Inflammatory macrophage treated with lipopolysaccharide for 1 hour (primary cell): ENCODE data around the gene SELENON.

Experiments used
- DNase-seq, 2 donors: peaks; one replicate each; pipeline ENCODE4 v3.0.0-alpha.2; 2020 to 2022

Gene SELENON

DNA sequence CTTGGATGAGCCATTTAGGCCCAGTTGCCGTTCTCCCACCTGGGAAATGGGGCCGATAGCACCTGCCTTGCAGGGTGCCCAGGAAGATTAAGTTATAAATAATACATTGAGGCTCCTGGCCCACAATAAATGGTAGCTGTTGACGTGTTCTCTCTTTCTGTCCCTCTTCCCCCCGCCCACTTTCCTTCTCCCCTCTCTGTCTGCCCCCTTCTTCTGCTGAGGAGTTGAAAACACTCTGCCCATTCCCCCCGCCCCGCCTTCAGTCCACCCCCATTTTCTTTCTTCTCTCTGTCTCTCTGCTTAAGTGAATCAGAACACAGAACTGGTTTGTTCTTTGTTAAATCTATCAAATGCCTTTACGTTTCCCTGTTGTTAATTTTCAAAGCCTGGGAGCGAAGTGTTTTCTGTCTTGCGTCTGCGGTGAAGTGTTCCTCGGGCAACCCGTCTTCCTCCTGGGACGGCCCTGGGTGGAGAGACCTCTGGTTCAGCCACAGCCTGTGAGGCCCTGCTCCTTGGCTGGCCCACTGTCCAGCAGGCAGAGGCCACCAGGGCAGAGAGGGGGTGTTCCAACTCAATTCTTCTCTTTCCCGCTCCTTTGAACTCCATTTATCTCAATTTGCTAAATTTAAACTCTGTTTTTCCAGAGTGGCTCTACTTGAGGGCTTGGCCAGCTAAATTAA is 29.3 kb upstream of the SELENON start:
- no peak for DNase-seq

DNA sequence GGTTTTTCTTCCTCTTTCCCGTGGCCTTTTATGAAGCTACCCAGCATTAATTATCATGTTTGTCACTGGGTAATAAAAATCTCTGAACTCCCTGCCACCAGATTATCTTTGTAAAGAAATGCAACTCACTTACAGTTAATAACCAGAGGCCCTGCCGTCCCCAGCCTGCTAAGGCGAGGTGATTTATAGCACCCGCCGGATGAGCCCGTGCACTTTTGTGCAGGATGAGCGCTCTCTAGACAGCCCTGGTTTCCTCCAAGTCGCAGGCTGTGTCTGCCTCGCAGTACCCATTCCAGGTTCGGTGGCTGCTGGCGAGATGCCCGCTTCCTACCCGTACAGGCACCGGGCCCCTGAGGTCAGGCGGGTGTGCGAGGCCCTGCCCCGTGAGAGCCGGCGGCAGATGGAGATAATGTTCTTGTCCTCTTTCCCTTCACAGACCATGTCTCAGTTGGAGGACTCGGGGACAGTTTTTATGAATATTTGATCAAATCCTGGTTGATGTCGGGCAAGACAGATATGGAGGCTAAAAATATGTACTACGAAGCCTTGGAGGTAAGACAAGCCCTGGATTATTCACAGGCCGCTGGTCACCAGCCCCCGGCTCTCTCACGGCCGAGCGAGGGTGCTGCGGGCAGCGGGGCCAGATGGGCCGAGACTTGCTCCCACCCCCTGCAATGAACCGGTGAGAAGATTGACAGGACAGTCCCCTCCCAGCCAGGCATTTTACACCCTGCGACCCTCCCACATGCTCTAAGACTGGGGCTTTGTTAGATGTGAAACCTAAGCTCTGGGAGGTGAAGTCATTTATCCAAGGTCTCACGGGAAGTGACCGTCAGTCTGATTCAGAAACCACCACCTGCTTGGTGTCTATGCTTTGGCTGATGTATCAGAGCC is 28.5 kb upstream of the SELENON start:
- DNase-seq: no peak

GRCh38 chr1:25772164-25772563 is 27.8 kb upstream of the SELENON start:
- DNase-seq: no peak

- DNase-seq: no peak
Observed at GRCh38 chr1:25772692-25773245, 27.2 kb upstream of the SELENON start.

DNA sequence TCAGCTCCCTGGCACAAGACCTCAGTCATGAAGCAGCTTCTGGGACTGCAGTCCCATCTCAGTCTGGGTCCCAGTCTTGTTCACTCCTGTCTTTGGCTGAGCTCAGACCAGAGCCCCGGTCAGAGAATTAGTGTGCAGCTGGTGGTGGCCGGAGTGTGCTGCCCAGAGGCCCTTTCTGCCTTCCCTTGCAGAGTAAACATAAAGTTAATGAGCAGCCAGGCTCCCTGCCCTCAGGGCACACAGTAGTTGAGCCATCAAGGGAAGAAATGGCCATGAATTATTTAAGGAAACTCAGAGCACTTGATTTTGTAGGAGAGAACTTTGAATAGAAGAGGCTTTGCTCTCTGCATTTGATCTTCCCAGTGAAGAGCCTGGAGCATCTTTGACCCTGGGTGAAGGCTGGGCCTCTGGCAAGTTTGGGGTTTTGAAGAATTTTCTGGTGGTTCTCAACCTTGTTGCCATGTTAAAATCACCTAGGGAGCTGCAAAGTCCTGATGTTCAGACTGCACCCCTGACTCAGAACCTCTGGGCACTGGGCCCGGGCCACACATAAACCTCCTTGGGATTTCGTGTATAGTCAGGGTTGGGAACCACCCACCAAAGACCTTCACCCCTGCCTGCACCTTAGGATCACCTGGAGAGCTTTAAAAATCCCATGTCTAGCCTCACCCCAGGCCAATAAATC is 26.4 kb upstream of the SELENON start:
- no peak for DNase-seq

GRCh38 chr1:25774206-25774803 is 25.7 kb upstream of the SELENON start:
- no peak for DNase-seq

DNA sequence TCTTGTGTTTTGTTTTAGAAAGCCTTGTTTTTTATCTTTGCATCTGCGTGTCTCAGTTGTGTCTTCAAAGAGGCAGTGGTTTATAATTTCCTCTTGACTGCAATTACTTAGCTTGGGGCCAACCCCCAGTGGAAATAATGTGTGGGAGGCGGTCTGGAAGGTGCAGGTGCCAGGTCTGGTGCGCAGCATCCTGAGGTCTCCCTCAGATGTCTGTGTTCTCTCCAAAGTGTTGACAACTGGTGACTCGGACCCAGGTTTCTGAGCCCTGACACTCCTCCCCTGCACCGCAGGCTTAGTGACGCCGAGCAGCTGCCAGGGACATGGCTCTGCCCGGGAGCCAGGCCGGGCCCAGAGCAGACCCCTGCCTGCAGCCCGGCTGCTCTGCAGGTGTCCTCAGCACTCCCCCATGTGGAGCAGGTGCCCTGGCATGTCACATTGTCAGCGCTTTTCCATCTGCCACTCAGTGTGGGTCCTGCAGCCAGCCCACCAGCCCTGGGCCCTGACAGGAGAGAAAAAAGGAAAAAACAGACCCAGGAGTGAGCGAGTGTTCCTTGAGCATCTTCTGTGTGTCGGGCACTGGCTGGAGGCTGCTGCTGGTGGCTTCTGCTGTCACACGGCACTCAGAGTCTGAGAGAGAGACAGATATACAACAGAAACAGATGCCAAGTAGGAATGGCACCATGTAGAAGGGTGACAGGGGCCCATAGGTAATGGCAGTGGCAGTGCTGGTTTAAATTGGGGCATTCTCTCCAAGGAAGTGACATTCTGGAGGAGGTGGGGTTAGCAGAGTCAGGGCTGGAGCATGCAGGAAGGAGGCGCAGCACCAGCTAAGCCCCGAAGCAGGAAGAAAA is 24.8 kb upstream of the SELENON start:
- DNase-seq: no peak

DNA sequence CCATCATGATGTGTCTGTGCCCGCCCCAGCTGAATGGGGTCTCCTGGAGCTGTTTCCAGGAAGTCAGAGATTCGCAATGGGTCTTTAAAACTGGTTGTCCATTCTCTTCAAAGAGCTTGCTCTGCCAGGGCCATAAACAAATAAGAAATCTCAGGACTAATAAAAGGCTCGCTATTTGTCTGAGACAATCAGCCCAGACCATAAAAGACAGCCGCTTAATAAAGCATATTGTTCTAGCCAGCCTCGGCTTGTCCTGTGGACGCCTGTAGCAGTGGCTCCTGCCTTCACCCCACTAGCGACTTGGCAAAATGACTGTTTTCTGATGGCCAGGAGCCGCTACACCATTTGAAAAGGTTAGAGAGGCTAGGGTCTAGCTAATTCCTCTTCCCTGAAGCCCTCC is 20.6 kb upstream of the SELENON start:
- no peak for DNase-seq

- no peak for DNase-seq
Observed at GRCh38 chr1:25779894-25780293, 20.1 kb upstream of the SELENON start.

DNA sequence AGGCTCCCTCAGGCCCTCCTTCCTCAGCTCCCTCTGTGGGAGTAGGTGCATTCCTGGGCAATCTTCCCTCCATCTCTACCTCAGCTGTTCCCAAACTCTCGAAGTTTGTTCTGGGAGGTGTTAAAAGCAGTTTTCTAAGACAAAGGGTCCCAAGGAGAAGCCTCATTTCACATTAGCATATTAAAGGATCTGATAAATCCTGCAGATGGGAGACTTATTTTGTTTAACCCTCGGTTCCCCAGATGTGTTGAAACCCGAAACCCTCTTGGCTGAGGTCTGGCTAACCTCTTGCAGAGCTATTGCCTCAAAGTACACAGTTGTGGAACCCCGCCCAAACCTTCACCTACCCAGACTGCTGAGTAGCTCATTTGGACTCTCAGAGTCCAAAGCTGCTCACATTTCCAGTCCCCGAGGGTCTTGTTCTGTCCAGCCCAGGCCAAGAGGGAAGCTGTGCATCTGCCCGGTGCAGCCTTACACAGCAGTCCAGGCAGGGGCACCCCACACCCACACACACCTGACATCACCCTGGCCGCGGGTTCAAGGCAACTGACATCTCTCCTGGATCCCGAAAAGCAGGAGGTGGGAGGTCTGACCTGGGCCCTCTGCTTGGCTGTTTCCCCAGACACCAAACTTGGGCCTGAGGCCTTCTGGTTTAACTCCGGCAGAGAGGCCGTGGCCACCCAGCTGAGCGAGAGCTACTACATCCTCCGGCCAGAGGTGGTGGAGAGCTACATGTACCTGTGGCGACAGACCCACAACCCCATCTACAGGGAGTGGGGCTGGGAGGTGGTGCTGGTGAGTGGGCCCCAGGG is 19.5 kb upstream of the SELENON start:
- DNase-seq: no peak

DNA sequence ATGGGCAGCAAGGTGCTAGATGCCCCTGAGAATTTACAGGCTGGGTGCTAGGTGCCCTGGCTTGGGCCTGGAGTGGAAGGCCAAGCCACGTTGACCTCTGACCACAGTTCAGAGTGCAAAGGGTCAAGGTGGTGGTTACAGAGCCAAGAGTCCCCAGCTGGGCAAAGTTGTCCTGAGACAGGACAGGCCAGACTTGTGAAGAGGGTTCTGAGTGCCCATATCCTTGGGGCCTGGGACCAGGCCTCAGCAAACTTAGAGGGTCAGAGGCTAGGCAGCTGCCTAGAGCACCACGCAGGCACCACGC is 18.9 kb upstream of the SELENON start:
- no peak for DNase-seq

DNA sequence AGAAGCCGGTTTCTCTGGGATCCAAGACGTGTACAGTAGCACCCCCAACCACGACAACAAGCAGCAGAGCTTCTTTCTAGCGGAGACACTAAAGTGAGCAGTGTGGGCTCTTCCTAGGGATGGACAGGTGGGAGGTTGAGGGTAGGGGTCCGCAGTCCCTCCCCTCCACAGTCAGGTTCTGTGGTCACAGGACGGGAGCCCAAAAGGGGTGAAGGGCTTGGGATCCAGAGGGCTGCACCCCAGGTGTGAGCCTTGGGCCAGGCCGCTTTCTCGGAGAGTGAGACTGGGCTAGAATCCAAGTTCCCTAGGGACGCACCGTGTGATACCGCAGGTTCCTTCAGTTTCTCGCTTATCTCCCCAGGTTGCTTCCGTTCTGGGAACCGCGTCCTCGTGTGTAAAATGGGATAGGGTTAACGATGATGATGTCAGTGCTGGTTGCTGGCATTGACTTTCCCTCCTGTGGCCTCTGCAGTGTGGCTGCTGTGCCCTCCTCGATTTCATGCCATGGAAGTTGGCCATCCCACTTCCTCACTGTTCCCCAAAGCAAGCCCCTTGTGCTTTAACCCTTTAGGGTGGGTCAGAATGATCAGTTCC is 17.3 kb upstream of the SELENON start:
- DNase-seq: no peak

DNA sequence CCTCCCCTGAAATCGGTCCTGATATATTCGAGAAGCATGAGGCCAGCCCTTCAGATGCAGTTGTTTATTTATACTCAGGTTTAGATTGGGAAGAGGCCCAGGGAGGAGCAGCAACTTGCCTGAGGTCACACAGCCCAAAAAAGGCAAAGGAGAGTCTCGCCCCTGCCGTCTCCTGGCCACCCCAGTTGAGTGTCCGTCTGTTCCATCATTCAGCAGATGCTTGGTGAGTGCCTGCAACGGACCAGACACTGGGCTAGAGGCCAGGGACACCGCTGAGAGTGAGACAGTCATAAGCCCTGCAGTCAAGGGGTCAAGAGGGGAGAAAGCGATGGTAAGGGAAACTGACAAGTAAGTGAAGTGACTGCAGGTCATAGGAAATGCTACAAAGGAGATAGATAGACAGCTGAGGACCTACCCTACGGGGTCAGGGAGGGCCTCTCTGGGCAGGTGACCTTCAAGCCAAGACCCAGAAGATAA is 15.4 kb upstream of the SELENON start:
- DNase-seq: no peak

GRCh38 chr1:25785333-25786067 is 14.5 kb upstream of the SELENON start:
- DNase-seq: no peak

- DNase-seq: no peak
Observed at GRCh38 chr1:25786887-25787759, 12.9 kb upstream of the SELENON start.

GRCh38 chr1:25787760-25788166 is 12.2 kb upstream of the SELENON start:
- no peak for DNase-seq

- no peak for DNase-seq
Observed at GRCh38 chr1:25790472-25790871, 9.5 kb upstream of the SELENON start.

DNA sequence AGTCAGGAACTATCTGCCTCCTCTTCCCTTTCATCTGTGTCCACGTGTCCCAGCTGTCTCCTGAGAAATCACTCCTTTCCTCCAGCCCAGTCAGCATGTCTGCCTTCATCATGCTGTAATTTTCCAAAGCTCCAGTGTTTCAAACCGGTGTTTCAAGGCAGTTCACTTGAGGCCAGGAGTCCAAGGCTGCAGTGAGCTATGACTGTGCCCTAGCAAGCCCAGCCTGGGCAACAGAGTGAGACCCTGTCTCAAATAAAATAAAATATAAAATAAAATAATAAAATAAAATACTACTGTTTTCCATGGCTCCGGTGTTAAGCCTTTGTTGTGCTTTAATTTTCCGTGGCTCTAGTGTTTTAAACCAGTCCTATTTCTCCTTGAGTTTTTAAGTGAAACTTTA is 7.9 kb upstream of the SELENON start:
- DNase-seq: no peak

GRCh38 chr1:25793585-25794170 is 6.3 kb upstream of the SELENON start:
- DNase-seq: no peak
